ENCODE data around the gene TEX11. TPM values are rescaled to one million over a fixed set of nuclear protein-coding genes. Genes with fewer than 3 reads are reported as not detected.
"Not testable (repeated sequence)": the region's sequence is repeated elsewhere in the genome, so short reads cannot be mapped to it uniquely, and the experiment has no call there.

TEX11 gene
- total RNA-seq, 1 experiment from 2014 or later: not detected

GRCh38 chrX:70657546-70657945 lies 251.0 kb downstream of the TEX11 start:
- H3K36me3 ChIP-seq, H3K27me3 ChIP-seq, DNase-seq, H3K4me3 ChIP-seq, H3K9me3 ChIP-seq: not testable (repeated sequence)

GRCh38 chrX:70656304-70656703 lies 252.2 kb downstream of the TEX11 start:
- H3K4me3 ChIP-seq: no peak overlapping the region
- no peaks in the 10 kb centered on the region for H3K9me3 ChIP-seq
- DNase-seq: no peak
- H3K27me3 ChIP-seq: no peaks in the 10 kb centered on the region
- no peaks in the 10 kb centered on the region for H3K36me3 ChIP-seq

GRCh38 chrX:70647910-70648309 lies 260.6 kb downstream of the TEX11 start:
- H3K36me3 ChIP-seq, DNase-seq, H3K27me3 ChIP-seq, H3K4me3 ChIP-seq, H3K9me3 ChIP-seq: not testable (repeated sequence)

GRCh38 chrX:70636218-70636617 lies 272.3 kb downstream of the TEX11 start:
- no peaks in the 10 kb centered on the region for H3K9me3 ChIP-seq
- H3K4me3 ChIP-seq: no peak overlapping the region
- no peak for DNase-seq
- no peaks in the 10 kb centered on the region for H3K36me3 ChIP-seq
- no peaks in the 10 kb centered on the region for H3K27me3 ChIP-seq

- Histone ChIP-seq H3K27me3 (no peaks in the 10 kb centered on the region), H3K9me3 (no peaks in the 10 kb centered on the region), H3K4me3 (no peak overlapping the region), H3K36me3 (no peaks in the 10 kb centered on the region)
- no peak for DNase-seq
Observed at GRCh38 chrX:70635669-70636068, 272.8 kb downstream of the TEX11 start.

- Histone ChIP-seq H3K36me3 (no peaks in the 10 kb centered on the region), H3K4me3 (no peak overlapping the region), H3K9me3 (no peaks in the 10 kb centered on the region), H3K27me3 (no peaks in the 10 kb centered on the region)
- DNase-seq: no peak
Observed at GRCh38 chrX:70635227-70635626, 273.3 kb downstream of the TEX11 start.

- Histone ChIP-seq H3K9me3 (no peaks in the 10 kb centered on the region), H3K27me3 (no peaks in the 10 kb centered on the region), H3K36me3 (no peaks in the 10 kb centered on the region), H3K4me3 (no peak overlapping the region)
- no peak for DNase-seq
Observed at GRCh38 chrX:70621743-70622142, 286.8 kb downstream of the TEX11 start.

- no peaks in the 10 kb centered on the region for H3K27me3 ChIP-seq
- DNase-seq: no peak
- H3K36me3 ChIP-seq: no peaks in the 10 kb centered on the region
- no peaks in the 10 kb centered on the region for H3K9me3 ChIP-seq
- no peak overlapping the region for H3K4me3 ChIP-seq
Observed at GRCh38 chrX:70618467-70618866, 290.0 kb downstream of the TEX11 start.

GRCh38 chrX:70613295-70613694 lies 295.2 kb downstream of the TEX11 start:
- Histone ChIP-seq H3K4me3 (no peak overlapping the region), H3K27me3 (no peaks in the 10 kb centered on the region)
- no peak for DNase-seq

GRCh38 chrX:70605352-70605751 lies 303.2 kb downstream of the TEX11 start:
- H3K4me3 ChIP-seq: no peak overlapping the region
- H3K36me3 ChIP-seq: no peaks in the 10 kb centered on the region
- H3K27me3 ChIP-seq: no peaks in the 10 kb centered on the region
- DNase-seq: no peak
- H3K9me3 ChIP-seq: no peaks in the 10 kb centered on the region

More at GRCh38 chrX:70613295-70613694, 295.2 kb downstream of the TEX11 start:
- Histone ChIP-seq H3K9me3 (no peaks in the 10 kb centered on the region), H3K36me3 (no peaks in the 10 kb centered on the region)

GRCh38 chrX:70592091-70592490 lies 316.4 kb downstream of the TEX11 start:
- peak; percentile 16 for DNase-seq
- no peaks in the 10 kb centered on the region for H3K36me3 ChIP-seq
- H3K4me3 ChIP-seq: no peak overlapping the region
- no peaks in the 10 kb centered on the region for H3K9me3 ChIP-seq
- H3K27me3 ChIP-seq: no peaks in the 10 kb centered on the region

- H3K27me3 ChIP-seq, H3K9me3 ChIP-seq, H3K4me3 ChIP-seq, H3K36me3 ChIP-seq, DNase-seq: not testable (repeated sequence)
Observed at GRCh38 chrX:70587158-70587557, 321.4 kb downstream of the TEX11 start.

GRCh38 chrX:70577442-70577841 lies 331.1 kb downstream of the TEX11 start:
- Histone ChIP-seq H3K27me3 (no peaks in the 10 kb centered on the region), H3K4me3 (no peak overlapping the region), H3K36me3 (no peaks in the 10 kb centered on the region), H3K9me3 (no peaks in the 10 kb centered on the region)
- no peak for DNase-seq

GRCh38 chrX:70569922-70570576 lies 338.5 kb downstream of the TEX11 start:
- H3K9me3 ChIP-seq, H3K4me3 ChIP-seq, DNase-seq, H3K27me3 ChIP-seq, H3K36me3 ChIP-seq: not testable (repeated sequence)

- H3K36me3 ChIP-seq: no peaks in the 10 kb centered on the region
- H3K4me3 ChIP-seq: no peak overlapping the region
- no peaks in the 10 kb centered on the region for H3K27me3 ChIP-seq
- H3K9me3 ChIP-seq: no peaks in the 10 kb centered on the region
- no peak for DNase-seq
Observed at GRCh38 chrX:70554948-70555347, 353.6 kb downstream of the TEX11 start.

- Histone ChIP-seq H3K36me3 (no peaks in the 10 kb centered on the region), H3K27me3 (no peaks in the 10 kb centered on the region), H3K9me3 (no peaks in the 10 kb centered on the region), H3K4me3 (no peak overlapping the region)
- no peak for DNase-seq
Observed at GRCh38 chrX:70554523-70554922, 354.0 kb downstream of the TEX11 start.

- H3K27me3 ChIP-seq: no peaks in the 10 kb centered on the region
- H3K36me3 ChIP-seq: no peaks in the 10 kb centered on the region
- no peaks in the 10 kb centered on the region for H3K9me3 ChIP-seq
- no peak for DNase-seq
- no peak overlapping the region for H3K4me3 ChIP-seq
Observed at GRCh38 chrX:70554081-70554480, 354.4 kb downstream of the TEX11 start.

- DNase-seq: no peak
- no peak overlapping the region for H3K4me3 ChIP-seq
- H3K9me3 ChIP-seq: no peaks in the 10 kb centered on the region
- no peaks in the 10 kb centered on the region for H3K36me3 ChIP-seq
- no peaks in the 10 kb centered on the region for H3K27me3 ChIP-seq
Observed at GRCh38 chrX:70553516-70553915, 355.0 kb downstream of the TEX11 start.
